HG03135 (cell line): ENCODE results near the gene SMIM33.
"Not testable (repeated sequence)": the region's sequence is repeated elsewhere in the genome, so short reads cannot be mapped to it uniquely, and the experiment has no call there.

Experiments used
- ATAC-seq: cut with Tn5 transposase; IDR thresholded peaks from one replicate; pipeline ENCODE4 v1.9.1; 2021; ENCODE audit warnings: mild to moderate bottlenecking, moderate library complexity; ENCODE audit not compliant: unreplicated experiment

Gene SMIM33

GRCh38 chr5:139481580-139482049 is 10.8 kb downstream of the SMIM33 start:
- ATAC-seq: peak; percentile 23

- ATAC-seq: peak; percentile 54
Observed at GRCh38 chr5:139482050-139482889, 11.5 kb downstream of the SMIM33 start, which contains the start of gene STING1. Gene STING1, minus strand, starts transcription at chr5:139482758. Its CDS starts 1,054 bp downstream, at chr5:139481704.

- ATAC-seq: not testable (repeated sequence)
Observed at GRCh38 chr5:139482890-139483208, 12.0 kb downstream of the SMIM33 start.

- no peak for ATAC-seq
Observed at GRCh38 chr5:139486201-139486600, 15.4 kb downstream of the SMIM33 start.

GRCh38 chr5:139488260-139488659 is 17.5 kb downstream of the SMIM33 start:
- ATAC-seq: no peak

GRCh38 chr5:139492700-139493192 is 21.9 kb downstream of the SMIM33 start:
- ATAC-seq: no peak

GRCh38 chr5:139494256-139494655 is 23.5 kb downstream of the SMIM33 start:
- no peak for ATAC-seq

- no peak for ATAC-seq
Observed at GRCh38 chr5:139494832-139495231, 24.0 kb downstream of the SMIM33 start.

GRCh38 chr5:139495638-139496435 is 25.0 kb downstream of the SMIM33 start:
- ATAC-seq: no peak

- ATAC-seq: no peak
Observed at GRCh38 chr5:139501381-139501780, 30.6 kb downstream of the SMIM33 start.

GRCh38 chr5:139503036-139503817 is 32.4 kb downstream of the SMIM33 start:
- not testable (repeated sequence) for ATAC-seq

- ATAC-seq: not testable (repeated sequence)
Observed at GRCh38 chr5:139503879-139504278, 33.1 kb downstream of the SMIM33 start.

GRCh38 chr5:139504722-139505121 is 33.9 kb downstream of the SMIM33 start:
- ATAC-seq: not testable (repeated sequence)

- no peak for ATAC-seq
Observed at GRCh38 chr5:139512786-139513390, 42.1 kb downstream of the SMIM33 start.

GRCh38 chr5:139513434-139513833 is 42.6 kb downstream of the SMIM33 start:
- ATAC-seq: peak; percentile 57

- peak; percentile 6 for ATAC-seq
Observed at GRCh38 chr5:139513852-139514485, 43.2 kb downstream of the SMIM33 start.

- ATAC-seq: no peak
Observed at GRCh38 chr5:139514486-139514856, 43.7 kb downstream of the SMIM33 start.

- ATAC-seq: peak; percentile 86
Observed at GRCh38 chr5:139517683-139518564, 47.1 kb downstream of the SMIM33 start.
